HG03469 (cell line): ENCODE measurements around the gene IGF2BP2.
"Not testable (repeated sequence)": the region's sequence is repeated elsewhere in the genome, so short reads cannot be mapped to it uniquely, and the experiment has no call there.

Experiments used
- ATAC-seq: cut with Tn5 transposase; IDR thresholded peaks from one replicate; pipeline ENCODE4 v1.9.1; 2021; ENCODE audit warnings: mild to moderate bottlenecking, moderate library complexity, moderate number of reproducible peaks; ENCODE audit not compliant: unreplicated experiment

IGF2BP2 gene

DNA sequence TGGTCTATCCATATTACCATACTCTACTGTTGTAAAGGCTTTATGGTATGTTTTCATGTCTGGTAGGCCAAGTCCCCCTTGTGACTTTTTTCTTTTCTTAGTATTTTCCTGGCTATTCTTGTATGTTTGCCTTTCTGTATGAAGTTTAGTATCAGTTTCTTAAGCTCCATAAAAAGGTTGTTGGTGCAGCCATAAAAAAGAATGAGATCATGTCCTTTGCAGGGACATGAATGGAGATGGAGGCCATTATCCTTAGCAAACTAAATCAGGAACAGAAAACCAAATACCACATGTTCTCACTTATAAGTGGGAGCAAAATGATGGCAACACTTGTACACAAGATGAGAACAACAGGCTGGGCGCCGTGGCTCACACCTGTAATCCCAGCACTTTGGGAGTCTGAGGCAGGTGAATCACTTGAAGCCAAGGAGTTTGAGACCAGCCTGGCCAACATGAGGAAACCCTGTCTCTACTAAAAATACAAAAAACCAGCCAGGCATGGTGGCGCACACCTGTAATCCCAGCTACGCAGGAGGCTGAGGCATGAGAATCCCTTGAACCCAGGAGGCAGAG, 13.7 kb upstream of the IGF2BP2 start:
- not testable (repeated sequence) for ATAC-seq

DNA sequence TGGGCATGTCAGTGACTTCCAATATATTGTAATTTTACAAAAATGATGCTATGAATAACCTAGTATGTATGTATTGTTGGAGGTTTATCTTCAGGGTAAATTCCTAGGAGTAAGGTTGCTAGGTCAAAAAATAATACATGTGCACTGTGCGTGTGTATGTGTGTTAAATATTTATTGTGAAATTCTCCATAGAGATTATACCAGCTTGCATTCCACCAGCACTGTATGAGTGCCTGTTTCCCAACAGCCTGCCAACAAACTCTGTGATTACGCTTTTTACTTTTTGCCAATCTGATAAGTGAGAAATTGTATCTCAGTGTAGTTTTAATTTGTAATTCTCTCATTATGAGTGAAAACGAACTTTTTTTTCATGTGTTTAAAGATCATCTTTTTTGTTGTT, 12.6 kb upstream of the IGF2BP2 start:
- no peak for ATAC-seq

DNA sequence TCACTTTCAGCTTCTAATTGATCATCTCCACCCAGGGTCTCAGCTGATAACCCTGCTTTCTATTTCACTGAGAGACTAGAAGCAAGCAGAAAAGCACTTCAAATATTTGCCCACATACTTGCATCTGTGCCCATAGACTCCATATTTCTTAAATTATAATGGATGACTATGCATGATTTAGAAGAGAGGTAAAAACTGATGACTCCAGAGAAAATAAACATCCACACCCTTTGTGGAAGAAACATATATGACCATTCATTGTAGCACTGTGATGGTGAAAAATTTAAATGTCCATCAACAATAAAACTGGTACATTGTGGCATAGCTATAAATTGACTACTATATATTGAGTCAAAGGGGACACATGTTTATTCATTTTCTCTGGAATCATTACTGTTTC, 7.1 kb upstream of the IGF2BP2 start:
- no peak for ATAC-seq

DNA sequence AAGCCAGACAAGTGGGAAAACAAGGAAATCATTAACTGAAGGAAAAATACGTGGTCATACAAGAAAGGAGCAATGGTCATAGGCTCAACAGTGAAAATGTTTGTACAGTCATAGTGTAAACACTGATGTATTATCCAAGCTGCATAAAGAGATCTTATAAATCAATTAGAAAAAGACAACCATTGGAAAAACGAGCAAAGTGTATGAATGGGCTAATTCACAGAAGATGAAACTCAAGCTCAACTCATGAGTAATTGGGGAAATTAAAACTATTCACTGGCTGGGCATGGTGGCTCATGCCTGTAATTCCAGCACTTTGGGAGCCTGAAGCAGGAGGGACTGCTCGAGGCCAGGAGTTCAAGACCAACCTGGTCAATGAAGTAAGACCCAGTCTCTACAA, 6.4 kb upstream of the IGF2BP2 start:
- no peak for ATAC-seq

GRCh38 chr3:185830018-185830797, 5.4 kb upstream of the IGF2BP2 start:
- ATAC-seq = no peak

DNA sequence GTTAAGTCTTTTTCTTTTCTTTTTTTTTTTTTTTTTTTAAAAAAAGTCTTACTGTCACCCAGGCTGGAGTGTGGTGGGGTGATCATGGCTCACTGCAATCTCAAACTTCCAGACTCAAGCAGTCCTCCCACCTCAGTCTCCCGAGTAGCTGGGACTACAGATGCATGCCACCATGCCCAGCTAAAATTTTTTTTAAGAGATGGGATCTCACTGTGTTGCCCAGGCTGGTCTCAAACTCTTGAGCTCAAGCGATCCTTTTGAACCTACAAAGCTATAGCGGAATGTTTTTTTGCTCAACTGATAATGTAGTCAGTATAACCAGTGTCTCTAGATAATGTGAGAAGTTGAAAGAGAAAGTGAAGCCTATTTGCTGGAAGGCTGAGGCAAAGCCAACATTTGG, 3.9 kb upstream of the IGF2BP2 start:
- ATAC-seq = no peak

GRCh38 chr3:185827595-185828344, 2.9 kb upstream of the IGF2BP2 start:
- ATAC-seq = no peak

DNA sequence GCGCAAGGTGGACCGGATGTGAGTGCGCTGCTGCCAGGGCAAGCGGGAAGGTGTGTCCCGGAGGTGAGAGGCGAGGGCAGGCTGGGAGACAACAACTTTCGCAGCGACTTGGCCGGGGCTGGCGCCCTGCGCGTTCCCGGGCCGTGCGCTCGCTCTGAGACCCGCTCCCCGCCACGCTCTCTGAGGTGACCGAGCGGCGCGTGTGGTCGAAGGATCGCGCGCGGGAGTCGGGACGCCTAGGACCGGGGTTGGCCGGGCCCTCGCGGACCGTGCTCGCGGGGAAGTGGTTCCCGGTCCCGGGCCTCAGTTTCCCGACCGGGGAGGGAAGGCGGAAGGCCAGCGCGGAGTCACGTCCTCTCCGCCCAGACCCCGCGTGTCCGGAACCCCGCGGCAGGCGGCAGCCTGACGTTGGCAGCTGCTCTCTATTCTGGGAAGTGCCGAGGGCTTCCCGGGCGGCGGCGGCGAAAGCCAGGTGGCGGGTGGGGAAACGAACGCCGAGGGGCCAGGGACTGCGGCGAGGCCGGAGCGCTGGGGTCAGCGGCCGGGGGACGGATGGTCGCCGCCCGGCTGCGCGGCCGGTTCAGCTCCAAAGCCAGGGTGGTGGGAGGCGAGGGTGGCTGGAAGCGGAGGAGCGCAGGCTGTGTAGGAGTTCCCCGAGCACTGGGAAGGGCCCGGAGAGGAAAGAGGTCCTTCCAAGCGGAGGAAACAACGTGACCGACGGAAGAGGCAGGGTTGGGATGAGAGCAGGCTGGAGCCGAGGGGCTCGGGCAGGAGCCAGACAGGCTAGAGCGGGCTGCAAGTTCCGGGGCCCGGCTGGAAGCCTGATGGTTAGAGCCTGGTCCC, 1.0 kb upstream of the IGF2BP2 start:
- ATAC-seq = no peak

DNA sequence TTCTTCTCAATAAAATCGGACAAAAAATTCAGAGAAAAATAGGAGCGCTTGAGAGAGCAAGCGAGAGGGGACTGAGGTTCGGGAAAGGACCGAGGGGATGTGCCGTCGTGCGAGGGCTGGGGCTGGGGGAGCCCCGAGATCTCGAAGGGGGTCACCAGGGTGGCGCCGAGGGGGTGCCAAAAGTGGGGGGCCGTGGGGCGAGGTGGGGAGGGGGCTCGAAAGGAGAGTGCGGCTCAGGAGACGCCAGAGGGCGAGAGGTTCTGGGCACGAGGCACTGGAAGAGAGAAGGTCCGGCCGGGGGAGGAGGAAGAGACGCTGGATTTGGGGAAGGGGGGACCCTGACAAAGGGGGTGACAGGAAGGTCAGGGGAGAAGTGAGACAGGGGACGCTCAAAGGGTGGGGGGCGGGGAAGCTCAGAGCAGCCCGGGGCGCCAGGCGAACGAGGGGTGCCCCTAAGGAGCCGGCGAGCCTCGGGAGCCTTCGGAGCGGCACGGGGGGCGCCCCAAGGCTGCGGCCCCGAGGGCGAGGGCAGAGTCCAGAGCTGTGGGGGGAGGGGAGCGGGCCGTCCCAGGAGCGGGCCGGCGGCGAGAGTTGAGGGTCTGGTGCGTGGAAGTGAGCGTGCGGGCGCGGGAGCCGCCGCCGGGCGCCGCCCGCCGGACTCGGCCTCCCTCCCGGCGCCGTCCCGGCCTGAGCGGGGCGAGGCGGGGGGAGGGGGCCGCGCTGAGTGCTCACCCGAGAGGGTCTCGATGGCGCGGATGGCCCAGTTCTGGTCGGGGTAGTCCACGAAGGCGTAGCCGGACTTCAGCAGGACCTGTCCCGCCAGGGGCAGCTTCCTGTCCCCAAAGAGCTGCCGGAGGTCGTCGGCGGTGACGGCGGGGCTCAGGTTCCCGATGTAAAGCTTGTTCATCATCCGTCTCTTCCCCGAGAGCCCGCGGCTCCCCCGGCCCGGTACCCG, 514 bp downstream of the IGF2BP2 start:
- no peak for ATAC-seq

GRCh38 chr3:185823078-185824044, 1.5 kb downstream of the IGF2BP2 start:
- no peak for ATAC-seq

GRCh38 chr3:185822221-185823000, 2.4 kb downstream of the IGF2BP2 start:
- no peak for ATAC-seq

DNA sequence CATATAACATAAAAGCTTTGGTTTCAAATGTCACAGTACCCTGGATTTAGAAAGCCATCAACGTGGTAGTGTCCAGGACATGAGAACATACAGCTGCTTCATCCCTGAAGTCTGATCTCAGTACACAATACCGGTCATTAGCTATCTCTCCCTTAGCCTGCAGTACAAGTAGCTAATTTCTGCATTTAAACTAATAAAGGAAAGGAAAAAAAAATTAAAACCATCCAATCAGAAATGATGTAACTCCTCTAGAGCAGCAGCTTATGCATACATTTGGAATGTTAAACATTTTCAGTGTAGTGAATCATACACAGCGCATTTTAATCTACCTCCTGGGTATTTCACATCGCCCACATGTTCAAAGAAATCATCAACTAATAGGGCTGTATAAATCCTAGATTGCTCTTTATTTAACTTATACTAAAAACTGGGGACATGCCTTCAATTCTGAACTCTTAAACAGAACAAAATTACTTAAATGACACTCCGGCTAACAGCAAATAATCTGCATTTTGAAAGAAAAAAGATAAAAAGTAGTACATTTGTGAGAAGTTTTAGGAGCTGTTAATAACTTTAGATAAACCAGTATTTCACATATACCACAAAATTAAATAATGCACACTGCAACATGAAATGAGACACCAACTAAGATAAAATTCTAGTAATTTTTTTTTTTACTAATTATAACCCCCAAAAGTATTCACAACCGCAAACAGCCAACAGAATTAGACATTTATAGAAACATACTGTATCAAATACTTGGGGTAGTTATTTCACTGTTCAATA, 3.7 kb downstream of the IGF2BP2 start:
- ATAC-seq = no peak

DNA sequence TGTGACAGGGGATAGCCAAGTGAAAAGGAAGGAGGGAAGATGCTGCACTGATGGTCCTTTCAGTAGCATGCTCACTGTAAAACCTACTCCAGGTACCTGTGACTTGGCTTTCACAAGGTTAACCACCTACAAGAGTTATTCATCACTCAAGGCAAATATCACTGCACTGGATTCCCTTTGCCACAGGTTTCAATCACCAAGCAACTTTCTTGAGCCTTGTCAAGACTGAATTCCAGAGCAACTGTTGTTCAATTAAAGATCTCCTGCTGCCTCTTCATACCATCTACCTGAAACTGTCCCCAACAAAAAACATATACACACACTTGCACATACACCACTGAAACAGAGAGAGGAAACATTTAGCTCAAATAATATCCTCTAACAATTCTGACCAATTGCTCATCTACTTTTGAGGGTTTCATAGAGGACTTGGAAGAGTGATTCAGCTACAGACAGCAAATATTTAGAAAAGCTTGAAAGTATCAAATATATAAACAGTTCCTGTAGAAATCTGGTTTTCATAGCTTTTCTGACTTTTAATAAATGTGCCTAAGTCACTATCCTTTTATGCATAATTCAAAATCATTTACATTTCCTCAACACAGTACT, 6.5 kb downstream of the IGF2BP2 start:
- ATAC-seq = no peak

DNA sequence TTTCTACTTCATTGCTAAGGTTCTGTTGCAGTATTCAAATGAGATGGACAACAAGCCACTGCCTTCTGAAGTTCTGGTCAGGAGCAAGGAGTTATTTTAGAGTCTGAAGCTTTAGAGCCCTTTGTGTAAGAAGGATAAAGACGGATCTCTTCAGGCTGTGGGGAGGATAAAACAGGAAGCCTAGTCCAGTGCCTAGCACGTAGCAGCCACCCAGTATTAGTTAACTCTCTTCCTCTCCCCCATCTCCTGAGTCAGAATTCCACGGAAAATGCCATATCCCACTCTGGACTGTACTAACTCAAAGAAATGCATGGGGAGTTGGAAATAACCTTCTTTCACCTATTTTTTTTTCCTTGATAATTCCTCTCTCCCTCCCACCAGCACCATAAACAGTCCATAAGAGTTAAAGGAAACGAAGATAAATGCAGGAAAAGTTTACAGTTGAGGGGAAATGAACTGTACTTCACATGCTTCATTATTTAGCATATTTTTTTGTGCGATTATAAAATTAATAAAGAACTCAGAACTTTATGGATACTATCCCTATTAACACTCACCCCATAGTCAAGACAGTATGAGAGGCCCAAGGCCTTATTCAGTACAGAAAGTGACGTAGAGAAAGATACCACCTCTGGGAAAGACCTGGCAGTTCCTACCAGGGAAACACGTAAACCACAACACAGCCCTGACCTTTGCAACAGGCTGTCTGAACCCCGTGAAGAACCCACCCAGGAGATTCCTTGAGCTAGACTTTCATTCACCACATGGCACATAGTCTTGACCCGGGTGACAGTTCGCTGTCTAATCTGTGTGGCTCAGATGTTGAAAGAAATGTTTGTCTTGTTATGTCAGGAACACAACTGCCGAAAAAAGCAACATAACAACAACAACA, 9.2 kb downstream of the IGF2BP2 start:
- ATAC-seq = no peak

DNA sequence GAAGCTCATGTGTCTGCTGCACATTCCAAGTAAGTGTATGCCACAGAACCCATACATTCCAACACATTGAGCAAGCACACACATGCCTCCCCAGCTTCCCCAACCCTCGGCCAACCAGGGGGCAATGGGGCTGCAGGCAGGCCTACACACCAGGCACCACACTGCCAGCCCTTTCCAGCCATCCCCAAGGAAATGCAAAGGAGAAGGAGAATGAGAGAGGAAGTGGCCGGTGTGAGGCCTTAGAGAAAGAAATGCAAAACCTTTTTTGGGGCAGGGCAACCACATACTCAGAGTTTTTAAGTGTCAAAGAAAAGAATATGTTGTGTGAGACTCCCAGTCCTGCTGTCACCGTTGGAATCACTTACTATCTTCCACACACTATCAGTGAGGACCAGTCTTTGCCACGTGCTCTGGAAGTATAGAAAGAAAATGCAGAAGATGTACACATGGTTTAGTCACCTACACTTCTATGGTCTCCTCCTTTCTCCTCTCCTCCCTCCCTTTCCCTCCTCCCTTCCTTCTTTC, 11.1 kb downstream of the IGF2BP2 start:
- ATAC-seq = no peak

DNA sequence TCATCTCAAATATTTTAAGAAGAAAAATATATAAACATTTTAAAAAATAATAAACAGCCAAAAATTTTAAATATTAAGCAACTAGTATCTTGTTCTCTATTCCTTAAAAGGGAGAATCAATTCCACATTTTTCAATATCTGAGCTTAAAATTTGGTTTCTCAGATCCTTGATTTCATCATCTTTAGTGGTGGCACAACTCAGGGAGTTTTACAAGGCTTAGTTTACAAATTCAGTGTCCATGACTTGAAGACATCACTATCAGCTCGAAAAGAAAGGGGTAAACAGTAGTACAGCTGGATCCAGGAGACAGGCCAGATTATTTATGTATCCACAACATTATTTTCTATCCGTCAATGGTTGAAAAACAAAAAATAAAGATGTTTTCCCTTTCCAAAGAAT, 11.6 kb downstream of the IGF2BP2 start:
- ATAC-seq = no peak
